IMR-90 (cell line): Measurements from ENCODE around the gene ENPP6. TPM values are rescaled to one million over a fixed set of nuclear protein-coding genes. Genes with fewer than 3 reads are reported as not detected.

Source experiments
- ATAC-seq: fragments of 200-7000 bp; cut with Tn5 transposase; 2 replicates; pipeline ENCODE4 v1.9.1; 2020; ENCODE audit warnings: low read depth, mild to moderate bottlenecking, moderate library complexity
- BruUV-seq: library from RNA; stranded (reverse); fragments of 400-500 nt; replicated peaks from 2 replicates; lab custom pipeline; 2021; lab: Mats Ljungman, UMichigan
- CTCF ChIA-PET: fragments of 300-600 bp; formaldehyde crosslinking; extraction: SDS; loops from one replicate; lab custom pipeline; 2021; ENCODE audit warnings: antibody characterized with exemption; lab: Yijun Ruan, JAX
- POLR2A ChIA-PET: fragments of 300-600 bp; sonication (Branson Sonifier 250); formaldehyde crosslinking; loops from one replicate; lab custom pipeline; 2022; ENCODE audit warnings: antibody characterized with exemption; ENCODE audit not compliant: unreplicated experiment; lab: Charles Lee
- DNase-seq: peaks from one replicate; pipeline ENCODE4 v3.0.0; 2013
- H2AFZ ChIP-seq: replicated peaks from 2 replicates; pipeline ENCODE3; 2013; ENCODE audit warnings: low read length, mild to moderate bottlenecking; ENCODE audit not compliant: poor library complexity
- H2AK5ac ChIP-seq: 2 replicates; pipeline ENCODE4 v1.6.1; 2013; ENCODE audit warnings: low read depth, low read length, inconsistent platforms
- H2AK9ac ChIP-seq: replicated peaks from 2 replicates; pipeline ENCODE3; 2013; ENCODE audit warnings: mild to moderate bottlenecking, low read depth, low read length, moderate library complexity; ENCODE audit not compliant: poor library complexity
- H2BK120ac ChIP-seq: 2 replicates; pipeline ENCODE4 v1.6.1; 2013; ENCODE audit warnings: low read depth, low read length, inconsistent platforms
- H2BK15ac ChIP-seq: 3 replicates; pipeline ENCODE4 v1.6.1; 2013; ENCODE audit warnings: low read depth, low read length, inconsistent platforms
- H2BK20ac ChIP-seq: 2 replicates; pipeline ENCODE4 v1.6.1; 2013; ENCODE audit warnings: low read depth, mild to moderate bottlenecking, inconsistent platforms, low read length, moderate library complexity
- H2BK5ac ChIP-seq: 2 replicates; pipeline ENCODE4 v1.6.1; 2013; ENCODE audit warnings: mild to moderate bottlenecking, low read depth, low read length, inconsistent platforms; ENCODE audit not compliant: poor library complexity, severe bottlenecking
- H3K14ac ChIP-seq: replicated peaks from 2 replicates; pipeline ENCODE4 v1.6.1; 2013; ENCODE audit warnings: low read depth, low read length, inconsistent platforms
- H3K18ac ChIP-seq: 2 replicates; pipeline ENCODE4 v1.6.1; 2013; ENCODE audit warnings: low read depth, low read length, control low read depth
- H3K23ac ChIP-seq: 2 replicates; pipeline ENCODE4 v1.6.1; 2013; ENCODE audit warnings: low read depth, low read length, inconsistent platforms
- H3K27ac ChIP-seq: 2 replicates; pipeline ENCODE4 v1.5.1; 2013; ENCODE audit warnings: mild to moderate bottlenecking, control low read depth, low read length; ENCODE audit not compliant: insufficient read depth
- H3K27me3 ChIP-seq: 2 replicates; pipeline ENCODE4 v1.6.1; 2013; ENCODE audit warnings: low read length; ENCODE audit not compliant: control insufficient read depth, insufficient read depth
- H3K36me3 ChIP-seq: 2 replicates; pipeline ENCODE4 v1.6.1; 2013; ENCODE audit warnings: low read length, mixed read lengths; ENCODE audit not compliant: control insufficient read depth, insufficient read depth
- H3K4ac ChIP-seq: 2 replicates; pipeline ENCODE4 v1.6.1; 2013; ENCODE audit warnings: low read depth, low read length, inconsistent platforms
- H3K4me1 ChIP-seq: 2 replicates; pipeline ENCODE4 v1.6.1; 2013; ENCODE audit warnings: low read length, mixed read lengths; ENCODE audit not compliant: control insufficient read depth, insufficient read depth
- H3K4me2 ChIP-seq: 2 replicates; pipeline ENCODE4 v1.6.1; 2013; ENCODE audit warnings: low read depth, mild to moderate bottlenecking, control low read depth, low read length, moderate library complexity
- H3K4me3 ChIP-seq: 2 replicates; pipeline ENCODE4 v1.5.1; 2013; ENCODE audit warnings: low read depth, mild to moderate bottlenecking, control low read depth, low read length, moderate library complexity; ENCODE audit not compliant: insufficient read depth
- H3K56ac ChIP-seq: 2 replicates; pipeline ENCODE4 v1.6.1; 2013; ENCODE audit warnings: low read length, inconsistent platforms; ENCODE audit not compliant: insufficient read depth; ENCODE audit errors: extremely low read depth
- H3K79me1 ChIP-seq, 2 experiments: 2 replicates each; pipeline ENCODE4 v1.6.1; 2013; ENCODE audit warnings: low read length in 2 of 2, inconsistent platforms in 1 of 2, low read depth in 1 of 2
- H3K9ac ChIP-seq: 2 replicates; pipeline ENCODE4 v1.6.1; 2013; ENCODE audit warnings: low read depth, low read length, control low read depth
- H3K9me1 ChIP-seq: 2 replicates; pipeline ENCODE4 v1.6.1; 2013; ENCODE audit warnings: low read length, inconsistent platforms; ENCODE audit not compliant: insufficient read depth
- H3K9me3 ChIP-seq: 2 replicates; pipeline ENCODE4 v1.6.1; 2013; ENCODE audit warnings: low read length; ENCODE audit not compliant: control insufficient read depth, insufficient read depth
- H4K20me1 ChIP-seq: 2 replicates; pipeline ENCODE4 v1.6.1; 2013; ENCODE audit warnings: low read length, inconsistent platforms; ENCODE audit not compliant: insufficient read depth
- H4K5ac ChIP-seq: 2 replicates; pipeline ENCODE4 v1.6.1; 2013; ENCODE audit warnings: mild to moderate bottlenecking, low read depth, low read length, control low read depth
- H4K8ac ChIP-seq, 2 experiments: 2 replicates each; pipeline ENCODE4 v1.6.1; 2013; ENCODE audit warnings: low read depth in 2 of 2, low read length in 2 of 2, control low read depth in 1 of 2, inconsistent platforms in 1 of 2
- H4K91ac ChIP-seq: 2 replicates; pipeline ENCODE4 v1.6.1; 2013; ENCODE audit warnings: low read depth, low read length, inconsistent platforms; ENCODE audit not compliant: insufficient read depth
- CEBPB ChIP-seq: IDR thresholded peaks from 2 replicates; pipeline ENCODE4 v1.6.1; 2012; ENCODE audit warnings: low read depth, low read length, improper control_type of control experiment
- POLR2A ChIP-seq: IDR thresholded peaks from 2 replicates; pipeline ENCODE4 v1.6.1; 2012; ENCODE audit warnings: mild to moderate bottlenecking, low read depth, low read length
- USF2 ChIP-seq: fragments of 150-350 bp; IDR thresholded peaks from 2 replicates; pipeline ENCODE4 v1.6.1; 2017; ENCODE audit warnings: mild to moderate bottlenecking, antibody characterized with exemption, low read length, low read depth
- WGBS, 2 experiments: methylation state at CpG; one replicate each; pipeline versions ENCODE4 v1.1.5 to v1.1.7; 2013; ENCODE audit warnings: missing lambda C conversion rate in 2 of 2; ENCODE audit not compliant: insufficient read length in 1 of 2; ENCODE audit errors: extremely low coverage in 2 of 2; 5-methylcytosine and 5-hydroxymethylcytosine counted together
- dilution Hi-C: fragments of 300-500 bp; cut with HindIII; formaldehyde crosslinking; loops from one replicate; pipeline ENCODE4 v1.14.3; 2018; ENCODE audit warnings: low sequenced_read_pairs; ENCODE audit not compliant: unreplicated experiment
- in situ Hi-C: fragments of 300-500 bp; cut with MboI; formaldehyde crosslinking; loops from 3 replicates; pipeline ENCODE4 v1.14.3; 2019; ENCODE audit warnings: low sequenced_read_pairs, inconsistent platforms, mixed read lengths
- intact Hi-C: fragments of 100-400 bp; cut with micrococcal nuclease; formaldehyde crosslinking; loops from 2 replicates; pipeline ENCODE4 v1.10.0; 2022
- polyA plus RNA-seq, 3 experiments: library from polyadenylated mRNA; depleted of rRNA; stranded (reverse); fragments of >200 nt; gene quantifications; 2 replicates each; pipeline ENCODE4 v1.2.3, GENCODE V29; 2012; ENCODE audit warnings: low replicate concordance in 1 of 3
- total RNA-seq: library from RNA; depleted of rRNA; stranded (reverse); fragments of >200 nt; gene quantifications from 2 replicates; pipeline ENCODE4 v1.2.3, GENCODE V29; 2012

The ENPP6 gene
- total and polyA plus RNA-seq, 2 of the 4 experiments (the other 2 are of a cell fraction) = not detected

GRCh38 chr4:184058026-184058425, 159.6 kb downstream of the ENPP6 start:
- H2AK9ac ChIP-seq = no peak overlapping the region
- no peaks in the 10 kb centered on the region for H4K20me1 ChIP-seq
- BruUV-seq = no TSS peak
- no peak overlapping the region for H4K91ac ChIP-seq
- no peak overlapping the region for H3K23ac ChIP-seq
- H2BK5ac ChIP-seq = no peak overlapping the region
- no peak overlapping the region for H2AK5ac ChIP-seq
- H3K4me1 ChIP-seq = no peaks in the 10 kb centered on the region
- H3K9me1 ChIP-seq = no peaks in the 10 kb centered on the region
- H3K9me3 ChIP-seq = no peaks in the 10 kb centered on the region
- no peak overlapping the region for H3K4me3 ChIP-seq
- no peak overlapping the region for H2BK15ac ChIP-seq
- ATAC-seq (no peak), DNase-seq (no peak)
- H2BK120ac ChIP-seq = no peak overlapping the region
- no peak overlapping the region for H4K8ac ChIP-seq
- CTCF ChIA-PET = no interaction called here
- no peak overlapping the region for H3K18ac ChIP-seq
- H4K5ac ChIP-seq = no peak overlapping the region
- H3K36me3 ChIP-seq = no peaks in the 10 kb centered on the region
- H3K56ac ChIP-seq = no peak overlapping the region
- no peak overlapping the region for H2BK20ac ChIP-seq
- intact Hi-C loops (no loop called here), dilution Hi-C loops (no loop called here), in situ Hi-C loops (no loop called here)
- H3K4ac ChIP-seq = no peak overlapping the region
- no peak overlapping the region for H3K4me2 ChIP-seq
- no CpG with 5 or more reads among the region's 6 CpGs for WGBS, 2 experiments
- H3K27me3 ChIP-seq = no peaks in the 10 kb centered on the region
- POLR2A ChIA-PET = no interaction called here
- no peak overlapping the region for H3K9ac ChIP-seq
- no peak overlapping the region for H2AFZ ChIP-seq
- no peak for TF ChIP-seq USF2
- no peak for TF ChIP-seq CEBPB
- TF ChIP-seq POLR2A = no peak
- H3K79me1 ChIP-seq = no peaks in the 10 kb centered on the region
- no peak overlapping the region for H3K27ac ChIP-seq
- no peak overlapping the region for H3K14ac ChIP-seq
